C4-2B (cell line): ENCODE data around the gene BMP2.

Experiments
- CTCF ChIP-seq: fragments of 450-650 bp; conservative IDR thresholded peaks from 2 replicates; pipeline ENCODE4 v1.5.1; 2017; ENCODE audit warnings: mild to moderate bottlenecking
- ZFX ChIP-seq: fragments of 450-650 bp; IDR thresholded peaks from 2 replicates; pipeline ENCODE4 v1.6.1; 2017

- TF ChIP-seq CTCF (no peak), ZFX (no peak)
Observed at GRCh38 chr20:6719369-6719721, 48.1 kb upstream of the BMP2 start.
